CD4-positive, alpha-beta T cell treated with Interleukin-15 for 1 hour (primary cell): ENCODE data around the gene GPX5.
"Not testable (repeated sequence)": the region's sequence is repeated elsewhere in the genome, so short reads cannot be mapped to it uniquely, and the experiment has no call there.

Experiments used
- DNase-seq: peaks from one replicate; pipeline ENCODE4 v3.0.0-alpha.2; 2020

The GPX5 gene

DNA sequence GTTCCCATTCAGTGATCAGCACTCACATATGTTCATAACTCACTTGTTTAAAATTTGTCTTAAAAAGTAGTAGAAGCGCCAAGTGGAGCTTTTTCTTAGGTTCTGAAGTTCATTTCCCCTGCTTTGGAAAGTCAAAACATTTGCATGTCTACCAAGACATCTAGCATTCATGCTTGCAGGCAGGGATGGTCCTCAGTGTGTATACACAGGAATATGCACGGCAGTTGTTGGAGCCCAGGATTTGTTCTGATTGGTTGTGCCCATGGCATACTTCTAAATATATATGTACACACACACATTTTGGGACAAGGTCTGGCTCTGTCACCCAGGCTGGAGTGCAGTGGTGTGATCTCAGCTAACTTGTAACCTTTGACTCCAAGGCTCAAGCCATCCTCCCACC lies 7.7 kb upstream of the GPX5 start:
- no peak for DNase-seq

DNA sequence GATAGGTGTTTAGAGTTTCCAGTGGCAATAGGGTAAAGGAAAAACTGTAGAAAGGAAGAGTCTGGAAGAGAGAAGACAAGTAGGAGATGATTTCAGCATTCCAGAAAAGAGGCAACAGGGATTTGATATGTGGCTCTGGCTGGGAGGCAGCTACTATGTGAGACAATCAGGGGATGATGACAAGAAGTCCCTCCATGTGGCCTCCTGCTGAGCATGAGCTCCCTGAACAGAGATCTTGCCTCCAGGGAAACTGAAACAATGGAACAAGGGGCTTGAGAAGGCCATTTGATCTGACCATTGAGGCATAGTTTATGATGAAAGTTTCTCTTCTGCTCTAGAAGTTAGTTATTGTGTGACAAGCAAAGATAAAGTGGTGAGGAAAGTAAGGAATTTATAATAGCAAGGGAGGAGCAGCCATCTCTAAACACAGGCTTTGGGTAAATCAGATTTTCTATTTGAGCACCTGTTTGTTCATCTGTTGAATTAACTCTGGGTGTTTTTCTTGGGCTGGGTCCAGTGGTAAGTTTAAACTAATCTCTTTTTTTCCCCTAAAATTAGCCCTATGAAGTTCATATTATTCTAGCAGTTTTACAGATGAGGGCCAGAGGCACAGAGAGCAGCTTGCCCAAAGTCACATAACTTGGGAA lies 3.0 kb upstream of the GPX5 start:
- no peak for DNase-seq

DNA sequence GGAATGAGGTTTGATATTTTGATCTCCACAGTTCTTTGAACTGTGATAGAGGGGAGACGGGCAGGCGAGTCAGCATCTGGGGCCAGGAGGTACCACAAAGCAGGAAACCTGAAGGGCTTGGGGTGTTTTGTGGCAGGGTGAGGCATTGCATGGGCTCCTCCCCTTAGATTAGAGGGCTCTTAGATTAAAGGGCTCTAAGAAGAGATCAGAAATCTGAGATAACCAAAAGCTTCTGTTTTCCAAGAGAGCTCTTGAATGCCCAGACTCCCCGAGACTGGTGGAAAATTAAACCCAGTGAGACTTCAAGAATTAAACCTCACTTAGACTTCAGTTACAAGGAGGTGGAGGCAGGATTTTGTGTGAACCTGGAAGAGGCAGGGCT lies 2.4 kb upstream of the GPX5 start:
- DNase-seq = peak; percentile 24

DNA sequence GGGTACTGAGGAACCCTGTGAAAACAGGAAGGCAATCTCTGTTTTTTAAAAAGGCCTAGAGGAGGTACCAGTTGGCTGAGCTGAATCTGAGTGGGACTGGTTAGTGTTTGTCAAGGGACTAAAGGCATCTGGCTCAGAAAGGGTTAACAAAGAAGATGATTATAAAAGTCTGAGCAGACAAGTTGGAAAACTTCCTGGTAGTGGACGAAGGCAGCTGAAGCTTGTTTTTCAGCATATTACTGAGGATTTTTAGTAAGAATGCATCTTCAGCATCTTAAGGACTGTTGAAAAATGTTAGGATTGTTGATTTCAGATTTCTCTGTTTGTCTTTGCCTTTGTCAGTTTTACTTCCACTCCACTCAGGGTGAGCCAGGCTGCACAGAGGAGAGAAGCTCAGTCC lies 5.1 kb downstream of the GPX5 start:
- no peak for DNase-seq

DNA sequence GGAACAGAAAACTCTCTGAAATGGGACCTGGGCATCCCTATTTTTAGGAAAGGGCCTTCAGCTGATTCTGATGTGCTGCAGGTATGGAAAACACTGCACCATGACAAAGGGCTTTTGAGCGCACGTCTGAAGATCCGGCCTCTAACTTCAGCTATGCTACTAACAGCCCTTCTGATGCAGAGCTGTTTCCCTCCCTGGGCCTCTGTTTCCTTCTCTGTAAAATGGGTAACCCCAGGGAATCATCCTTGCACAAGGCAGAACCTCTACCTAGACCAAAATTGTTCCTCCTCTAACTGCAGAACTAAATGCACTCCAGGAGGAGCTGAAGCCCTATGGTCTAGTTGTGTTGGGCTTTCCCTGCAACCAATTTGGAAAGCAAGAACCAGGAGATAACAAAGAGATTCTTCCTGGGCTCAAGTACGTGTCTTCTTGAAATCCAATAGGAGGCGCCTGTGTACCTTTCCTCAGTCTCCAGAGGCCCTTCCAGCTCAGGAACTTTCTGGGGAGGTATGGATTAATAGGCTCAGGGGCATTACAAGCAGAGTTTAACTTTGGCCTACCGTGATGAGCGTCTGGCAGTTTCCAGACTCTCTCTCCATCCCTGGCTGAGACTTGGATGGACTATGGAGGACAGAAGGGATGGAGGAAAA lies 5.9 kb downstream of the GPX5 start:
- DNase-seq = no peak

DNA sequence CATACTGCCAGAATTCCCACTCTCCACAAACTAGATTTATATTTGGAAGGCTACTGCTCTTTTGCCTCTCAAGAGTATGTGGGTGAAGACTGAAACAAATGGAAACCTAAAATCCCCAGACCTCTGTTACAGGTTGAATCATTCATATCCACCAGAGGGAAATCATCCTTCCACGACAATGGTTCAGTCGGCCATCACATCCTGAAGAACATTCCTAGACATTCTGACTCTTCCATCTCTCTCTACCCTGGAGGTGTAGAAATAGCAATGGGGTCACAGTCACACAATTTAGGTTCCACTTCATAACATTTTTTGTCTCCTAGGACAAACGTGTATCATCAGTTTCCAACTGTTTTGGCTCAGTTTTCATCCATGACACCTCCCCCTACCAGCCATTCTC lies 8.6 kb downstream of the GPX5 start:
- DNase-seq = no peak

DNA sequence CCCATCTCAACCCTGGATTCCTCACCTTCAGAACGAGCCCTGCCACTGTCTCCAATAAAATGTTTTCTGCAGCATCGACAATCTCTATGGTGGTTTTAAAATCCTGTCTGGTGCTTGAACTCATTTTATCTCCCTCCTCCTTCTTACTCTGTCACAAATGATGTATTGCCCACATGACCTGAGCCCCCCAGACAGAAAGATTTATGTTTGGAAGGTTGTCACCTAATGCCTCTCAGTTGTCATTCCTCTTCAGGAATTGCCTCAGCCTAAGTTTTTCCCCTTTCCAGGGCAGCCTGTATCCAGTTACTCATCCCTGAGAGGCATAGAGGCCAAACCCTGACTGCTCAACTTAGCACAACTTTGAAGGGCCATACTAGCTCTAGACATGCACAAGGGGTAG lies 9.2 kb downstream of the GPX5 start:
- DNase-seq = no peak

DNA sequence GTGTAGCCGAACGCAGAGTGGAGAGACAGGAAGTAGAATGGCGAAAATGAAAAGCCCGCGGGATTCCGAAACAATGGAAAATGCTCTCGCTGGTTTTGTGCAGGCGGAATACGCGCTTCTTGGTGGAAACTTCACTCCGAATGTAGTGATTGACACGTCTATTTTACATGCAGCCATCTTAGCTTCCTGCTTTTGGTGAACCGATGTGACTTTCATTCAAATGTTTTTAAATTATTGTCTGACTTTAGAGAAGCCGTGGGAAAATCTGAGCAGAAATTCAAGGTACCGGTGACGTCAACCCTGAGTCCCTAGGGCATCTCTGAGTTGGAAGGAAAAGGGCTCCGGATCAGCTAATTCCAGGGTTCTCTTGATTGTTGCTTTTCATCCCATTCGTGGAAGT lies 11.4 kb downstream of the GPX5 start:
- DNase-seq = no peak

DNA sequence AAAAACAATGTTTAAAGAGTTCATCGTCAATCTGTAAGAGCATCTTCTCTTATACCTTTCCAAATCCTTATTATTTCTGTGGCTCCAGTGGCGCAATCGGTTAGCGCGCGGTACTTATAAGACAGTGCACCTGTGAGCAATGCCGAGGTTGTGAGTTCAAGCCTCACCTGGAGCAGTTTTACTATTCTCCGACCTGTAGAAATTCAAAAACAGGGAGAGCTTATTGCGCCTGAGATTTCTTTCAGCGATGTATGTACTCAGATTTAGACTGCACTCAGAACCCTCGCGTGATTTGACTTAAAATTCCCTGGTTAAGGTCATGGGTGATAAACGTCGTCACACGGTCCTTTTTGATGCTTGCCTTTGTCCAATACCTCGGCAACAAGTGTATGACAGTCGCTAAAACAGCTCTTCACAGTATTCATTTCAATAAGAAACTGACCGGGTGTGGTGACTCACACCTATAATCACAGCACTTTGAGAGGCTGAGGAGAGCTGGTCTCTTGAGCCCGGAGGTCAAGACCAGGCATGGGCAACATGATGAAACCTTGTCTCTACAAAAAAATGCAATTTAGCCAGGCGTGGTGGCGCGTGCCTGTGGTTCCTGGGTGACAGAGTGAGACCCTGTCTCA lies 11.9 kb downstream of the GPX5 start:
- no peak for DNase-seq

DNA sequence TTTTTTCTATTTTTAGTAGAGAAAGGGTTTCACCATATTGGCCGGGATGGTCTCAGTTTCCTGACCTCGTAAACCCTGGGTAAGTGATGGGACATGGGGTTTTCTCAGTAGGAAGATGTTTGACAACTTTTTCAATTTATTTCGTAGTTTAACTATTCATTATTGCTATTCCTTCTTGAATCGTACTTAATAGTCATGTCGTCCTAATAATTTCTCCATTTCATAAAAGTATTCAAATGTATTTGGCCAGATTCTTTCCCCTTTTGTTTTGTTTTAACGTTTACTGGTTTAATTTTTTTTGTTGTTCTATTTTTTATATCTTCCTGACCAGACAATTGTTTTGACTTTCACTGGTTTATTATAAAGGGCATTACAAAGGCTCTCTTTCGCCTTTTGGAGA lies 16.3 kb downstream of the GPX5 start:
- DNase-seq = no peak

DNA sequence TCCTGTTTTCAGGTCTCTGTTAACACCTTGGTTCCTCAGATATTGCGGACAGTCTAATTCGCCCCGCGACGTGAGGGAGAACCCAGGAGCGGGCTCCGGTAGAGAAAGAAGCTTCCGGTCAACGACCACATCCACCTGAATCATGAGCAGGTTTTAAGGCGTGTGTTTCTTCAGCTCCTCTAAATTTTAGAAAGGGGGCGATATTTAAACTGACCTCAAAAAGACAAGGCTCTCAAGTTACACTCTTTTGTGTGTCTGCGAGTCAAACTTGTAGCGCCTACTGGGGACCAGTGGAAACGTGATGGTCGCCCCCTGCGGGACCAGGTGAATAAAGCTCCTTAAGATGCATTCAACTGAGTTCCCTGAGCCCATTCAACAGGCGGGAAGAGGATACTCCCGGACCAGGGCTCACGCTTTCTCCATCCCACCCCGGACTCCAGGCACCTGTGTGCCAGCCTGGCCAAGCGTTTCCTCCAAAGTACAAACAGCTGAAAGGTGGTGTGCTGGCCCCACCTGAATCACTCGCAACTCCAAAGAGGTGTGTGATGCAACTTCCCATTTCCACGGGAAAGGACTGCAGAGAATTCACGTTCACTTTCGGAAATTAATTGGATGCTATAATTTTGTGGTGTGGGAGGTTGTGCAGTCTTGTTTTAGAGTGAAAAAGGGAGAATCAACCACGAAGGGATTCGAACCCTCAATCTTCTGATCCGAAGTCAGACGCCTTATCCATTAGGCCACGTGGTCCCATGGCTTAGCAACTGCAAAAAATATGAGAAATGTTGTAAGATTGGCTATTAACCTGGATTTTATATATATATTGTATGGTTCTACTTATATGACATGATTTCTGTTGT lies 17.0 kb downstream of the GPX5 start:
- peak; percentile 35 for DNase-seq

DNA sequence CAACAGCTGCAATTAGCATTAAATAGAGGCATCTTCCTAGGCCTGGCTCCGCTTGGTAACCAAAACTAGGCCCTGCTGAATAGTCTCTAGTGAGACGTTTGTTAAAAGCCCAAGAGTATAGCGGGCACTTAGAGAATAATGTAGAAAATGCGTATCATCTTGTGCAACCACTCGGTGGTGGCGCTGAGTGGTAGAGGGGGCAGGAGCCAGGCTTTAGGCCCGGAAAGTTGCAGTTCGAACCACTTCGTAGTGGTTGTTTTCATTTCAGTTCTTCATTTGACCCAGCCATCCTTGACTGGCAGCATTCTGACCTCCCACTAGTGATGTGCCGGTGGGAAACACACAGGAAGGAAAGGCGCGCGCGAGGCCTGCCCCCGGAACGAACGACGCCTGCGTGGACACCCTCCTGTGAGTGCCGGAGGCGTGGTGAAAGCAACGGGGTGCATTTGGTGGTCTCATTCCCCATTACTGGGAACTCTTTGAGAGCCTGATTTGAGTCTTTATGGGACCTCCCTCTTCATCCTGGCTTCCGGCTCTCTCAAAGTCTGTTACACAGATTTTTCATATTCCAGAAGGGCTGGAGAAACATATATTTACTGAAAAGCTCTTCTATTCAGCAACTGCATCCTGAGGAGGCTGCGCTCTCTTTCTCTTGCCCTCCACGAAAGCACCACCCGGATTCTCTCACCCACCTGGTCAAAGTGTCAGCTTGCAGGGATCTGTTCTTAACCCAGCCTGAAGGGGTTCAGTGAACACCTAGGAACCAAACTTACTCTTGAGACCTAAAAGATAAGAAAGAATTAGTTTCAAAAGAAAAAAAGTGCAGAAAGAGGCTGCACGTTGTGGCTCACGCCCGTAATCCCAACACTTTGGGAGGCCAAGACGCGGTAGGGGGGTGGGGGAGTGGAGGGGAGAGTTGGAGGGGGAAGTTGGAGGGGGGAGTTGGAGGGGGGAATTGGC lies 18.2 kb downstream of the GPX5 start:
- DNase-seq = no peak

DNA sequence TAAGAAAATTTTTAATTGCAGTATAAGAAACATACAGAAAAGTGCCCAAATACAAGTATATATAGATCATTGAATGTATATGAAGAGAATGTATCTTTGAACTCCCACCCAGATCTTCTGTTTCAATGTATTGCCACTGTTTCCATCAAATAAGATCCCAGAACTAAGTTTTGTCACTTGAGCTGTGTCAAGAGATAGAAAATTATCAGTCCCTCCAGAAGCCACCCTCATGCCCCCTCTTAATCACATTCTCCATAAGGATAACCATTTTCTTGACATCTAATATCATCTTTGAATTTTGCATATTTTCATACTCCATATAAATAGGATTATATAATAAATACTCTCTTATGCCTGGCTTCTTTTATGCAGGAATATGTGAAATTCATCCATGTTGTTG lies 20.3 kb downstream of the GPX5 start:
- no peak for DNase-seq

DNA sequence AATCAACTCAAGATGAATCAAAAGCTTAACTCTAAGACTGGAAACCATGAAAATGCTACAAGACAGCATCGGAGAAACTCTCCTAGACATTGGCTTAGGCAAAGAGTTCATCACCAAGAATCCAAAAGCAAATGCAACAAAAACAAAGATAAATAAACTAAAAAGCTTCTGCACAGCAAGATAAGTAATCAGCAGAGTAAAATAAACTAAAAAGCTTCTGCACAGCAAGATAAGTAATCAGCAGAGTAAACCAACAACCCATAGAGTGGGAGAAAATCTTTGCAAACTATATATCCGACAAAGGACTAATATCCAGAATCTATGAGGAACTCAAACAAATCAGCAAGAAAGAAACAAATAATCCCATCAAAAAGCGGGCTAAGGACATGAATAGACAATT lies 21.3 kb downstream of the GPX5 start:
- DNase-seq = not testable (repeated sequence)

DNA sequence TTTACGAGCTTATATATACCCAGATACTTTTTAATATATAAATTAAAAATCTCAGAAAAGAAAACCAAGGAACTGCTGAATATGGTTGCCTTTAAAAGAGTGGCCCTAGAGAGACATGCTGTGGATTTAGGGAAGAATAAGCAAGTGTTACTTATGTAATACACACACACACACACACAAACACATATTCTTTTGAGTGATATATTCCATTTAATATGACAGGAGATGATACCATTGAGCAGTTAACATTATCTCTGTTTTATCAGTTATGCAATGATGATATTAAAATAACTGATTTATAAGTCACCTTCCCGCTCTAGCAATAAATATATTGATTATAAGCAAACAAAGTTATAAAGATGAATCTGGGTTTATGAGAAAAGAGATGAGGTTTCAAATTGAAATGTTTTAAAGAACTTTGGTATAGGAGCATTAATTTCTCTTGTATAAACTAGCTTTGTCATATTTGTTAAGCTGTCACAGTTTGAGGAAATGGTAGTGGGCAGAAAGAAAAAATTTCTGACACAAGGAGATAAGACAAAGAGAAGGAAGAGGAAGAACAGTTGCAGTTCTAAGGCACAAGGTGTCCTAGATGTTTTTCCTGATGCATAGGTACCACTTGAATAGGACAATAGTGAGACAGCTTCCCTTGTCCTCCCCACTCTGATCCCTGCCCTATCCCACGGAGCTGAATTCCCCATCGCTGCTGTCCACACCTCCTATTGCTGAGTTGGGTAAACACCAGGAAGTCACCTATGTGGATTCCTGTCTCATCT lies 26.4 kb downstream of the GPX5 start:
- DNase-seq = no peak

DNA sequence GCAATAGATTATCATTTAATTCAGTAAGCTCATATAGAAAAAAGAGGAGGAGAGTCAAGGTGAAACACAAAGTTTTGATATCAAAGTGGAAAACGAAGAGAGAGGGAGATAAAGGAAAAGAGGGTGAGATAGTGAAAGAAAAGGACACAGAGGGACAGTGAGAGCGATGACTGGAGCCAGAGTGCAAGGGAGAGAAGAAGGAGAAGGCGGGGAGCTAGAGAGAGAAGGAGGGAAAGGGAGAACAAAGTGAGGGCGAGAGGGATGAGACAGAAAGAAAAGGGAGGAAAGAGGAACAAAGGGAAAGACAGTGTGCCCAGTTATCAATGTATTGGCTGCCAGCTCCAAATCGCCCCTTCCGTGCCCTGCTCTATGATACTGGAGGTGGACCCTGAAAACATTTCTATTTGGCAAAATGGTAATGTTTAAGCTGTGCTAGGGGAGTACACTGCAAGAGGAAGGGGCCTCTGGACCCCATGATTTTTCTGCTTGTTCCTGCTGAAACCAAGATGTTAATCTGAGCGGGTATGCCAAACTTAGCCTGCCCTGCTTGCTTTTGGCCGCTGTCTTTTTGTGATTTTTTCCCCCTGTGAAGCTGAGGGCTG lies 27.8 kb downstream of the GPX5 start:
- no peak for DNase-seq

DNA sequence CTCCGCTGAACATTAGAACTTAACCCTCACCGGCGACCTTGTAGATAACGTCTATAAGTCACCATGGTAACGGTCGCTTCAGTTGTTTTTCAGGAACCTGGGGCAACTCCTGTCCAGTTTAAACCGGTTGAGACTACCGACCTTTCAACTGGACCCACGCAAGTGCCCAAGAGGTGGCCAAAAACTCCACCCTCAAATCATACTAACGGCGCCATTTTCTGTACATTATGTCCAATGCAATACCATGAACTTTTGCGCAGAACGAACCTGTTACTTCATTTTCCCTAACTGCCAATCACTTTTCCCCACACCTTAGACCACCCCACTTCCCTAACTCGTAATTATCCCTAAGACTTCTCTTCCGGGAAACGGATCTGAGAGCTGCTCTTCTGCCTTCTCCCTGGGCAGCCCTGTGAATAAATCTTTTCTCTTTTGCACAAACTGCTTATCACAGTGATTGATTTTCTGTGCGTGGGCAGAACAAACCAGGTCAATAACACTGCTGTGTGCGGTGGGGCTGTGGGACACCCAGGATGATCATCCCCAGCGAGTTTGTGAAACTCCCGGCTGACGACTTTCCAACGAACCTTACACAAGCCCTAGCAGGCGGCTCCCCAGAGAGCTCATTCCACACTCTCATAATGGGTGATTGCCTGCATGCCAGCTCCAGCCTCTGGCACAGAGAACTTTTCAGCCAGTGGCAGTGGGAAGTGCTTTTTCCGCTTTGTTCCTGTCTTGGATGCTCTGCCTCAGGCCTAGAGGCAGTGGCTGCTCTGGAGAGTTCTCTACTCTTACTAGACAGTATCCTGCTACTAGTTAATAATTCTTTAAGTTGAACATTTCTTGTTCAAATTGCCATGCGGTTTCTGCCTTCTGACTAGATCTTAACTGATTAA lies 28.6 kb downstream of the GPX5 start:
- no peak for DNase-seq

DNA sequence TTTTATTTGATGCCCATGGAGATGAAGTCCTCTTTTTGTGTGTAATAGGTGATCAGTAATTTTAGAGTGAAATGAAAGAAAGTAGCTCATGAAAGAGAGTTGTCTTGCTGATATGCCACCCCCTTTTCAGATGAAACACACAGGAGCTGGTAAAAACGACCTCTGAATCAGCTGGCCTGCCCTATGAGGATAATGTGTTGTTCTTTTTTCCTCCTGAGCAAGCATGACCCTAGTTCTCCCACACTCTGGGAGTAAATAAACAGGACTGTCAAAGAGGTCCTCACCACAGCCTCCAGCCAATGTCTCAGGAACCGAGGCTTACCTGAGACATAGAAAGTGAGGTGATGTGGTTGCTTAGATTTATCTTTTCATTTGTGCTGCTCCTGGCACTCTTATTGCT lies 29.5 kb downstream of the GPX5 start:
- DNase-seq = no peak

DNA sequence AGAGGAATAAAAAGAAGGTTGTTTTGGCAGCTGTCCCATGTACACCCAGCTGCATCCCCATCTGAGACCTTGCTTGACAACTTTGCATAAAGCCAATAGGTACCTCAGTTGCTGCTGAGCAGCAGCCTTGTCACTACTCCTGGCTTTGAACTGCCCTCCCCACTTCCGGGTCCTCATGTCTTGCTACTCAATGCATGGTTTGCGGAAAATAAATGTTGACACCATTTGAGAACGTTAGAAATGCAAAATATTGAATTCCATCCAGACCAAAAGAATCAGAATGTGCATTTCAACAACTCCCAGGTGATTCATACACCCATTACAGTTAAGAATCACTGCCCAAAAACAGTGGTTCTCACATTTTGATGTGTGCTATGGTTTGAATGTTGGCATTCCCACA lies 32.9 kb downstream of the GPX5 start:
- no peak for DNase-seq

DNA sequence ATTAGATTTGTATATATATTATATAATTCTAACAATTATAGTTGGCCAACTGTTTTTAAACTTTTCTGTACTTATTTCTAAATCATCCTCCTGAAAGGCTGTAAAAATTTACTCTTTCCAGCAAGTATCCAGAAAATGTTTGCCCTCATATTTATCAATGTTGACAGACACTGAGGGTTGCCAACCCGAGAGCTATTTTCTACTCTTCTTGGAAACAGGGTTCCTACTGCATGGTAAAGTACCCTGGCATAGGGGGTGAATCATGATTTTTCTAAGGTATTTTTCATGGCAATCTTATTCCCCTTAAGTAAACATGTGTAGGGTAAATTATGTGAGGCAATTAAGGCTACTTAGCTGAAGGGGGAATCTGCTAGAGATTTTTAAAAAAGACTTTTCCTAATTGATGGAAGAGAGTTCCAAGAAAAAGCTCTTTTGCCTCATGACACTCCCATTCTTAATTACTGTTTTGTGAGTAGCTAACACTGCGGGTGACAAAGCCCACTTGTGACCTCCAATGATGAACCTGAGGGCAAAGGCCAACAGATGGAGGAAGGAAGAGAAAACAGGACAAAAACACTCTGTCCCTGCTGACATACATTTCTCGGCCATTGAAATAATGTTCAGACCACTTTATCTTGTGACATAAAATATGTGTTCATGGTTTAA lies 37.9 kb downstream of the GPX5 start:
- no peak for DNase-seq
